Loucy (cell line): ENCODE measurements around the gene FRMD4A.

Experiments used
- CTCF ChIP-seq: fragments of 200-600 bp; sonication (generic); conservative IDR thresholded peaks from 2 replicates; pipeline ENCODE4 v1.5.1; 2014; ENCODE audit warnings: mild to moderate bottlenecking, antibody characterized with exemption, low read length
- EZH2phosphoT487 ChIP-seq: fragments of 200-600 bp; IDR thresholded peaks from 2 replicates; pipeline ENCODE4 v1.6.1; 2018; ENCODE audit warnings: antibody characterized with exemption, mild to moderate bottlenecking, moderate library complexity, borderline replicate concordance

- TF ChIP-seq CTCF: no peak
- no peak for TF ChIP-seq EZH2phosphoT487
Observed at GRCh38 chr10:13869295-13869664, 461.4 kb downstream of the FRMD4A start.
